CMK (cell line): ENCODE results near the gene EPB41L2.
"Not testable (repeated sequence)": the region's sequence is repeated elsewhere in the genome, so short reads cannot be mapped to it uniquely, and the experiment has no call there.

Experiments used
- DNase-seq: peaks from one replicate; pipeline ENCODE4 v3.0.0-alpha.2; 2010; ENCODE audit warnings: low read depth

EPB41L2 gene

DNA sequence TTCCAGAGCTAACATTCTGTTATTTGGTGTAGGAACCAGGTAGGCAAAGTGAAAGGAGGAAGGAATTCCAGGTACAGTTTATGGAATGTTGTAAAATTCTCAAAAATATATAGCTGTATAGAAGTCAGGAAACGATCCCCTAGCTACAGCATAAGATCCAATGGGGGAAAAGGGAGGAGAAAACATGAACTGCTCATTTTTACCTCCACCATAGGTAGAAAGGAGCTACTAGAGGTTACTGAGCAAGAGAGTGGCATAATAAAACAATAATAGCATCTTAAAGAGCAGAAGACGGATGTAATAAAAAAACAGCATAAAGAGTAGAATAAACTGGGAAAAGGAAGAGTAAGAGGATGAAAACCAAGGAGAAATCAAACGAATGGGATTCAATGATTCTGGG lies 26.9 kb downstream of the EPB41L2 start:
- no peak for DNase-seq

DNA sequence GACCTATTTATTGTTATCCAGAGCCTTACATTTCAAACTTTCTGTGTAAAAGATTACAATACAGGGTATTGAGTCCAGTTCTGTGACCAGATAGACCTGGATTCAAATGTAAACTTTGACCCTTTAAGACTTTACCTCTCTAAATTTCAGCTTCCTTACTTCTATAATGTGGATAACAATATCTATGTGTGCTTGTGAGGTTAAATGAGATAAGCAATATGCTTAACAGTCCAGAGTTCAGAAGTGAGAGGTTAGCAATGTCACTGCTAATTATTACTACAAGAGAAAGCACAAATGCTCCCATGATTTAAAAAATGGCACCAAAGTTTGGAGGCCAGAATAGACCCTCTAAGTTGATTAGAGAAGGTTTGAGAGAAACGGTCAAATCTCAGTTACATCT lies 27.5 kb downstream of the EPB41L2 start:
- no peak for DNase-seq

DNA sequence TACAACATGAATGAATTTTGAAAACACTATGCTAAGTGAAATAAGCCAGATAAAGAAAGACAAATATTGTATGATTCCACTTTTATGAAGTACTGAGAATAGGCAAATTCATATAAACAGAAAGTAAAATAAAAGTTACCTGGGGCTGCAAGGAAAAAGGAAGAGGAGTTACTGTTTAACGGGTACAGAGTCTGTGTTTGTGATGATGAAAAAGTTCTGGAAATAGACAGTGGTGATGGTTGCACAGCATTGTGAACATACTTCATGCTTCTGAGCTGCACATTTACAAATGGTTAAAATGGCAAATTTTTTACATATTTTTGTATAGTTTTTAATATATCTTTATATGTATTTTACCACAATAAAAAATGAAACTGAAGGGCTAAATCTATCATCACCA lies 29.4 kb downstream of the EPB41L2 start:
- no peak for DNase-seq

DNA sequence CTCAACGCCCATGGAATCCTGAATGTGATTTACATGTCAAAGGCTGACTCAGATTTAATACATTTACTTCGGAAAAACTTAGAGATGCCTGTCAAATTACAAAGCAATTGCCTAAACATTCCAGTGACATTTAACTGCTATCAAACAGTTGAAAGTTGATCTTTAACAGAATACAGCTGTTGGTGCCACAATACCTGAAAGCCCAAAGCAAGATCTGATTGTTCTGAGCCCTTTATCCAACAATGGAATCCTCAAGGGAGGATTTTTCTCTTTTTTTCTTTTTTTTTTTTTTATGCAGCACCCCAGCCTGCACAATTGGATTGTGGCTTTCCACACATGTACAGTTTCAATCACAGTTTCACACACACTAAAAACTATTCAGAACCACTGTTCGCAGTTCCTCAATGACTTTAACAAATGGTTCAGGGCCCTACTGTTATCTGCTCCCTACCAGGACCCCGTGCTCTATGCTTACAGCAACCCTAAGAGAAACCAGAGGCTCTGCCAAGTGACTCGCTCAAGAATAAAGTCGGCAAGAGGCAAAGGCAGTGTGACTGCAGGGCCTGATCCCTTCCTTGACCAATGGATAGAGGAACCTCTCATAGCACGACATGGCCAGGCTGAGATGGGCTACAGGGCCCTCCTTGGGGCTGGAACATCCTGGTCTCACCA lies 33.3 kb downstream of the EPB41L2 start:
- DNase-seq, result no peak

DNA sequence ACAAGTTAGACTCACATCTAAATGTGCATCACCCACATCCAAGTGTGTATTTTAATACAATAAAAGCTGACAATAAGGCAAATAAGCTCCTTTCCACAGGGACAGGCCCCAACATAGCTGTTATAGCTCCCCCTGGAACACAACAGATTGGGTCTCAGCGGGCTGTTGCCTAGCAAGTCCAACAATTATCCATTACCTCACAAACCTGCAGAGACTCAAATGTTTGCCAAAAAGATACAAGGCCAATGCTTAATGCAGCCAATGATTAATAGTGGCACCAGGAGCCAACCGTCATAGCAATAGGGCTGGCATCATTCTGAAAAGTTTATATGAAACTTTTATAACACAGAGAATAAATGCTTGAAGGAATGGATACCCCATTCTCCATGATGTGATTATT lies 35.7 kb downstream of the EPB41L2 start:
- DNase-seq, result no peak

DNA sequence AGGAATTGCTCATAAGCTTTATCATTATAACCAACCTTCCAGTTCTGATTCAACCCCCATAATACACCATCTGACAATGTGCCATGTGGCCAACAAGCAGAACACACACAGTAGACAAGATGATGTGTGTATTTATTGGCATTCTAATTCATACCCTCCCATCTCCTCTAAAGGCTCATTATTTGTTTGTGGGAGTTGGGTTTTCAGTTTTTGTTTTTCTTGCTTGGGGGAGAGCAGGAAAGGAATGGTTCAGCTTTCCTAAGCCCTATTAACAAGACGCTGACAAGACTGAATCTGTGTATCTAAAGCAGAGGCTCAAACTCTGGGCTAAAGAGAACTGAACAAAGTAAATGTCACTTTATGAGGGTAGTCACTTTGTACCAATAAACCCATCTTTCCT lies 36.8 kb downstream of the EPB41L2 start:
- no peak for DNase-seq

DNA sequence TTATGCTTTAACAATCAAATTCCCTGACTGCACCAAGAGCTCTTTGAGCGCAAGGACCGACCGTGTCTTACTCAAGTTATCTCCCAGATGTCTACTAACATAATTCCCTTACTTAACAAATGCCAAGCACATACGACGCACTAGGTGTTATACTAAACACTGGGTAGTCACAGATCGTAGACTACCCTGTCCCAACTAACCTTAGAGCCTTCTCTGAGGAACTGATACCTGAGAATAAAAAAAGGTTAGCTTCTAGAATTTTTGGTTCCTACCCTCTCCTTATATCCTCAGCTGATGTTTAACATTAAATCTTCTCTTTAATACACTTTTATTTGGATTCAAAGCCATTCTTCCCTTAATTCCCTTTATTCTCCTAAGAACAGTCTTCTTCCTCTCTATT lies 38.5 kb downstream of the EPB41L2 start:
- no peak for DNase-seq

DNA sequence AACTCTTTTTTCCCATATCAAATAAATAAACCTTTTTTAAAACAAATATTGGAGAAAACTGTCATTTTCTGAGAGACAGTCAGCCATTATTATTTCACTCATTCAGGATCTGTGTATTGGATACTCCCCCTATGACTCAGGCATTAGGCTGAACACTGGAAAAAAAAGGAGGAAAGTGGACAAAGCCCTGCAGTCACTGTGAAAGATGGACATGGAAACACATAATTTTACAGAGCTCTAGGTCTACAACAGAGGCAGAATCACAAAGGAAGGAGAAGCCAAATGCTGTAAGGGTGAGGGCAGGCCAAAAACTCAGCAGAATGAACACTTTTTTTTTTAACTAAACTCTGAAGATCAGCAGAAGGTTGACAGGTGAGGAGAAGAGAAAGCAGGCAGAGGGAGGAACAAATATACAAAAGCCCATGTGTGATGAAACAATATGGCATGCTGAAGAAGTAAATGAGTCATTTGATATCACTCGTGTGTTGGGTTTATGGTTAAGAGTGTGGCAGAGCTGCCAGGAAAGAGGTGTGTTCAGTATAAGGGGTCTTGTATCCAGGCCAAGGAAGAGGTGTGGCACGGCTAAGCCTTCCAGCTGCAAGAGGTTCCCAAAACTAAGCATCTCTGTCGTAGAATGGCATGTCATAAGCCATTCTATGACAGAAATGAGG lies 39.1 kb downstream of the EPB41L2 start:
- DNase-seq, result no peak

DNA sequence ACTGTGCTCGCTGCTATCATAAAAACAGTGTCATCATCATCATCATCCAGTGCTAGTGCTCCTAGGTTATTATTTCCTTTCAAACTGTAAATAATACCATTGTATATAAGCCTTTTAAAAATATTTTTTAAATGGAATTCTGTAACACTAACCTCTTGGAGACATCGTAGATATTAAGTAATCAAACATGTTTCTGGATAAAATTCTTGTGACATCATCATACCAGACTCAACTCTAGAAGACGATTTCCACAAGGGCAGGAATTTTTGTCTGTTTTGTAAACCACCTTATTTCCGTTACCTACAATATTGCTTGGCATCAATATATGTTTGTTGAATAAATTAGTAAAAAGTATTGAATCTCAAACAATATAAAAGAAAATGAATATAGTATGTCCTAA lies 40.4 kb downstream of the EPB41L2 start:
- no peak for DNase-seq

DNA sequence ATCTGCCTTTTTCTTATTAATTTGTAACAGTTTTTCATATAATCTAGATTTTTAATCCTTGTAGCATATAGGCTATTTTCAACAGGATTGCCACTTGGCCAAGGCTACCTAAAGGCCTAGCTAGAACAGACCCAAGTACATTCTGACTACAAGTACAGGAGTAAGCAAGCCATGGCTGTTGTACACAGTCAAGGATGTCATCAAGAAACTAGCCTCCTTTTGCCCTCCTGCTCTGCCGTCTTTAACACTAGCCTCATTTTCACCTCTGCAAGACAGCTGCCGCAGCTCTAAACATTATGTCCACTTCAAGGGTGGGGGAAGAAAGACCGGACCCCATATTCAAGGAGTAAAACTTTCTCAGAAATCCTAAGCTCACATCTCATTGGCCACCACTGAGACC lies 45.1 kb downstream of the EPB41L2 start:
- DNase-seq, result no peak

DNA sequence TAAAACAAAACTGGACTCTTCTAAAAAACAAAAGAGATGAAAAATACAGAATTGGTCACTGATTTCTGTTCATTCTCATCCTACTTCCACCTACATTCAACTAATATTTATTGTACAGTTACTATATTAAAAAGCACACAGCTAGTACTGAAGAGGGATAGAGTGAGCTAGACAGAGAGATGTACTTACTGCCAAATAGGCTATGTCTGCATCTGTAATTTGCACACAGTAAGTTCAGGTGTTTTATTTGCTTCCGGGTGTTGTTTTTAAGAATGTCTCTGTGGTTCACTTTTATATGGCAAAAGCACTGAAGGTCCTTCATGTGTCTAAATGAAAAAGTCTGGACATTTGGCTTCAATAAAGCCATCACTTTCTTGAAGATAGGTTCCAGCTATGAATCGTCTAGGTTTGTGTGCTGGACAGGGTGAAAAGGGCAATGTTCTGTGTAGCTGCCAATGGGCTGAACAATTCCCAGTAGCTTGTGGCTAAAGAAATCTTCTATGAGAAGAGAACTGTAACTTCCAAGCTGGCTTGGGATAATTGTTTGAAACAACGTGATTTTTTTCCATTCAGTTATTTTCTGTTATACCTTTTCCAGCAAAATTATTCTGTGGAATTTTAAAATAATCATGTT lies 47.3 kb downstream of the EPB41L2 start:
- no peak for DNase-seq

DNA sequence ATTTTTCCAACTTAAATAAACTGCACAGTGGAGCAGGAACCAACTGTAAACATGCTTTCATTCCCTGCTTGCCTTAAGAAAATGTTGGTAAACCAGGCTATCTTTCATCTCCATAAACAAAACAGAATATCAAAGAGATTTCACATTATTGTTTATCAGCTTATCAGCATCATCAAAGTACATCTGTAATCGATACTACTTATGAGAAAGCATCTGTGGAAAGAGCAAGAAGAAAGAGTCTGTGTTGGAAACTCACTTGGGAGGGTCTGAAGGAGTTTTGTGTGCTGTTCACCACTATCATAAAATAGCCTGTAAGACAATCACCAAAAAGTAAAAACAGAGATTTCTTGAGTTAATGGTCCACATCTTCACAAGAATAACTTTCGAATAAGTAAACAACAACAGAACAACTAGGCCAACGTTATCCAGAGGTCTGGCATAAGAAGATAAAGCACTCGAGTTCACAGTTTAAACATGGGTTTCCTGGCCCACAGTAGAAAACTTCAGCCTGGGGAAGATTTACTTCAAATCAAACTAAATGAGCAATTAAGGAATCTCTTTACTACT lies 47.9 kb downstream of the EPB41L2 start:
- DNase-seq, result no peak

DNA sequence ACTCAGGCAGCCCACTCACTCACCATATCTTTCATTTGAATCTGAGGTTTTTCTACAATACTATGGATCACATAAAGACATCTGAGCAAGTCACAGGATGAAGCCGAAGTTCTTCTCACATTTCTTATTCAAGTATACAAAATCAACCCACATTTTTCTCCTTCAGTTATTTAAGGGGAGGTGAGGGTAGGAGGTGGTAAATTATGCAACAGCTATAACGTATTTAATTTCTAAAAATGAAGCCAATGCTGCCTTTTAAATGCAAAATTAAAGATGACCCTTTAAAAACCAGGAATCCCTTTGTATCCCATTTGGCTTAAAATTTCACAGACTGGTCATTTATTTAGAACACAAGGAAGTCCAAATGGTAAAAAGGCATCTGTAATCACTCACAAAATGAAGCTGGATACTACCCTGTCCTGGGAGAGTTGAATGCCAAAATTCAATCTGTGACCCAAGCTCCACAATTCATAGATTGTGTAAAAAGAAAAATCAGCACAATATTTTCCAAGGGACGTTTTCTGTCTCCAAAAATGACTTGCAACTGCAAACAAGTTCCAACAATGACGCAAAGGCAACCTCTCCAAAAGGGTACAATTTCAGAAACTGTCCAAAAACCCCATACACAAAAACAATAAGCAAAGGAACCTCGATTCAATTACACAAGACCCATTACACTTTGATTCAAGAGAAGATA lies 48.8 kb downstream of the EPB41L2 start:
- DNase-seq, result no peak

DNA sequence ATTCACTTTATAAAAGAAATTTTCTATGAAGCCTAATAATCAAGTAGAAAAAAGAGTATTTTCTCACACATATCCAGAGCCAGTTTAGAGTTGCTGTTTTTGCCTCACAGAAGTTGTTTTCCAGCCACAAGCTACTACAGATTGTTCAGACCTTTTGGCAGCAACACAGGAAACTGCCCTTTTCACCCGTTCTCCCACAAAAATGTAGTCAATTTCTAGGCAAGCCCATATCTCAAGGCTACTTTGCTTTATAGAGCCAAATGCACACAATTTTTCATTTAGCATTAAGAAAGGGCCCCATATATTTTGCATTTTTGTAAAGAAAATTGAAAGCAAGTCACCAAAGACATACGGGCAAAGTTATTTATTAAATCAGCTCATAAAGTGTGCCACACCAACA lies 49.5 kb downstream of the EPB41L2 start:
- no peak for DNase-seq

DNA sequence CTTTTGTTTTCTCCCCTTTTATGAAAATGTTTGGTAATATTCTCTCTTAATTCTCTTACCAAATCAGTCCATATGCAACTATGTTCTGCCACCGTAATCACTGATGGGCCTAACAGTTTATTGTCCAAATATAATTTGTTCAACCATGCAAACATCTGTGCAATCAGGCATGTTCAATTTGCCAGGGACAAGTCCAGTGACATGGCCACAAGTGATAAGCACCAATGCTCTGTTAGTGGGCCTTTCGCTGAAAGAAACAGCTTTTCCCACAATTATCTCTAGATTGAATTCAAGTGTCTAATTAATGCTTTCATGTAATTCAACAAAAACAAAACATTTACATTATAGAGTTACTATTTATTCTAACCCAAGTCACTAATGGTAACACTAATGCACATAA lies 53.3 kb downstream of the EPB41L2 start:
- DNase-seq, result no peak

DNA sequence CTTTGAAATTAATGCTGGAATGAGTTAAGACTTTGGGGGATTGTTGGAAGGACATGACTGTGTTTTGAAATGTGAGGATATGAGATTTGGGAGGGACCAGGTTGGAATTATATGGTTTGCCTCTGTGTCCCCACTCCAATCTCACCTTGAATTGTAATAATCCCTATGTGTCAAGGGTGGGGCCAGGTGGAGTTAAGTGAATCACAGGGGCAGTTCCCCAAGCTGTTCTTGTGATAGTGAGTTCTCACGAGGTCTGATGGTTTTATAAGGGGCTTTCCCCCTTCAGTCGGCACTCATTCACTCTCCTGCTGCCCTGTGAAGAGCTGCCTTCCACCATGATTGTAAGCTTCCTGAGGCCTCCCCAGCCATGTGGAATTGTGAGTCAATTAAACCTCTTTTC lies 54.1 kb downstream of the EPB41L2 start:
- DNase-seq, result not testable (repeated sequence)

DNA sequence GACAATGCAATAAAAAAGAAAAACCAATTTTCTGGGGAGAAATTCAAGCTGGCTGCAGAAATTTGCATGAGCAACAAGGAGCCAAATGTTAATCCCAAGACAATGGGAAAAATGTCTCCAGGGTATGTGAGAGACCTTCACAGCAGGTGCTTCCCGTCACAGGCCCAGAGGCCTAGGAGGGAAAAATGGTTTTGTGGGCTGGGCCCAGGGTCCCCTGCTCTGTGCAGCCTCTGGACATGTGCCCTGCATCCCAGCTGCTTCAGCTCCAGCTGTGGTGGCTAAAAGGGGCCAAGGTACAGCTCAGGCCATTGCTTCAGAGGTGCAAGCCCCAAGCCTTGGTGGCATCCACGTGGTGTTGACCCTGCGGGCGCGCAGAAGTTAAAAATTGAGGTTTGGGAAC lies 55.1 kb downstream of the EPB41L2 start:
- DNase-seq, result not testable (repeated sequence)

DNA sequence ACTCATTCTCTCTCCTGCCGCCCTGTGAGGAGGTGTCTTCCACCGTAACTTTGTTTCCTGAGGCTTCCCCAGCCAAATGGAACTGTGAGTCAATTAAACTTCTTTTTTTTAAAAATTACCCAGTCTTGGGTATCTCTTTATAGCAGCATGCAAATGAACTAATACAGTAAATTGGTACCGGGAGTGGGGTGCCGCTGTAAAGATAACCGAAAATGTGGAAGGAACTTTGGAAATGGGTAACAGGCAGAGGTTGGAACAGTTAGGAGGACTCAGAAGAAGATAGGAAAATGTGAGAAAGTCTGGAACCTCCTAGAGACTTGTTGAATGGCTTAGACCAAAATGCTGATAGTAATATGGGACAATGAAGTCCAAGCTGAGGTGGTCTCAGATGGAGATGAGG lies 55.8 kb downstream of the EPB41L2 start:
- DNase-seq, result no peak

DNA sequence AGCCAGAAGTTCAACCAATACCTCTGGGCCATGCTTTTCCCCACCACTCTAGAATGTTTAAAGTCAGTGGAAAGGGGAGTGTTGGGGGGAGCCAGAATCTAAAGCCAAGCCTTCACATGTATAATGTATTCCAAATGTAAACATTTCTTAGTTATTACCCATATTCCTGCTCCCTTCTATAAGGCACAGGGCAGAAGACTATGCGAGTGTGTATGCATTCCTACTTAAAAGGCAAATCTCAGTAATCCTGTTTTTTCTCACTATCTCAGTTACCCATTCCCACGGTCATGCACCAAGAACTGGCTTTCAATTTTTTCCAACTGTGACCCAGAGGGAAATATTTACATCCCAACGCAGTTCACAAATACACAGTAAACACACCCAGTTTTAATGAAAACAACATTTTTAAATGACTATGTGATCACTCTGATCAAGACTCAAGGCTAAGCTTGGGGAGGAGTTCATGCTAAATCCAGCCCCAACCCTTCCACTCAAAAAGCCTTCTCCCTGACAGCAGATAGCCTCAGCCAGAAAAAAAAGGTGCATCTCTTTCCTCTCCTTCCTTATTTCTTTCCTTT lies 57.5 kb downstream of the EPB41L2 start:
- DNase-seq, result no peak

DNA sequence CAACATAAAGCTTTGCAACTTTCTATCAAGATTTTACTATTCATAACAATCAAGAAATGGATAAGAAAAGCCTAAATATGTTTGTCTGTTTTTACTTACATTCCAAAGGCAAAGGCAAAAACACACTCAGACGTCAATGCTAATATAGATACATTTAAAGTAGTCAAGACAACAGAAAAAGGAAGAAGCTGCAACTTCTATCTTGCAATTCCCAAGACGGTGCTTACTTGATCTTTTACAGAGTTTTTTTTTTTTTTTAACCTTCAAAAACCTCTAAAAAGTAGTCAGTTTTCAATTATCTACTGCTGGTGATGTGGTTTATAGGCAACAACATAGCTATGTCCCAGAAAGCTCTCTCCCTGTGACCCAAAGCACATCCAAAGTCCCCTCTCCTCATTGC lies 58.1 kb downstream of the EPB41L2 start:
- no peak for DNase-seq

DNA sequence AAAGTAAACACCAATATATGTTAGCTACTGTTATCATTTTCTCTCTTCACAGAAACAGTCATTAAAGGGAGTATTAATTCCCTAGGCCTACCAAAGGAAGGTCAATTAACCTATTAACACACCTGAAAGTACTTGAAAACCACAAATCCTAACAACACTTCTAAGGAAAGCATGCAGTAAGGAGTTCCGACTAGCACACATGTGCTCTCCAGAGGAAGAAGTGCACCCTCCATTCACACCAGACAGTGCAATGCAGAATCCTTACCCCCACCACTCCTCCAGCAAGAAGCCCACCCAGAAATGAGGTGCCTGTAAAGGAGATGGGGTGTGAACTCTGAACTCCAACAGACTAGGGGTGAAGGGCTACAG lies 58.7 kb downstream of the EPB41L2 start:
- no peak for DNase-seq
